Body of pancreas (tissue), 4 donors: ENCODE results near the gene NUP214.

Experiments
- POLR2A ChIP-seq, 3 donors: fragments of 450-650 bp; IDR thresholded peaks; one replicate each; pipeline ENCODE4 v1.6.1; 2016; ENCODE audit warnings: antibody characterized with exemption in 3 of 3, mild to moderate bottlenecking in 2 of 3
- TF ChIP-seq, protein P1 (sequence below), 7 experiments: fragments of 450-650 bp in 4 of 7; fragments of 200-600 bp in 3 of 7; sonication (generic) in 3 of 7; IDR thresholded peaks; one replicate each; pipeline ENCODE4 v1.5.1; 2016 to 2019; ENCODE audit warnings: antibody characterized with exemption in 7 of 7

DNA sequence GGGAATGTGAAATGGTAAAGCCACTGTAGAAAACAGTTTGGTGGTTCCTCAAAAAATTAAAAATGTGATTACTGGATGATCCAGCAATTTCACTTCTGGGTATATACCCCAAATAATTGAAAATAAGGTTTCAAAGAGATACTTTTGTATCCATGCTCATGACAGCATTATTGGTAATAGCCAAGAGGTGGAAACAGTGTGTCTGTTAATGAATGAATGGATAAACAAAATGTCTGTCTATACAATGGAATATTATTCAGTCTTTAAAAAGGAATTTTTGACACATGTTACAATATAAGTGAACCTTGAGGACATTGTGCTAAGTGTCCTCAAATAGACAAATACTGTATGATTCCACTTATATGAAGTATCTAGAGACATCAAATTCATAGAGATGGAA, 40.1 kb downstream of the NUP214 start:
- TF ChIP-seq, protein P1, sequence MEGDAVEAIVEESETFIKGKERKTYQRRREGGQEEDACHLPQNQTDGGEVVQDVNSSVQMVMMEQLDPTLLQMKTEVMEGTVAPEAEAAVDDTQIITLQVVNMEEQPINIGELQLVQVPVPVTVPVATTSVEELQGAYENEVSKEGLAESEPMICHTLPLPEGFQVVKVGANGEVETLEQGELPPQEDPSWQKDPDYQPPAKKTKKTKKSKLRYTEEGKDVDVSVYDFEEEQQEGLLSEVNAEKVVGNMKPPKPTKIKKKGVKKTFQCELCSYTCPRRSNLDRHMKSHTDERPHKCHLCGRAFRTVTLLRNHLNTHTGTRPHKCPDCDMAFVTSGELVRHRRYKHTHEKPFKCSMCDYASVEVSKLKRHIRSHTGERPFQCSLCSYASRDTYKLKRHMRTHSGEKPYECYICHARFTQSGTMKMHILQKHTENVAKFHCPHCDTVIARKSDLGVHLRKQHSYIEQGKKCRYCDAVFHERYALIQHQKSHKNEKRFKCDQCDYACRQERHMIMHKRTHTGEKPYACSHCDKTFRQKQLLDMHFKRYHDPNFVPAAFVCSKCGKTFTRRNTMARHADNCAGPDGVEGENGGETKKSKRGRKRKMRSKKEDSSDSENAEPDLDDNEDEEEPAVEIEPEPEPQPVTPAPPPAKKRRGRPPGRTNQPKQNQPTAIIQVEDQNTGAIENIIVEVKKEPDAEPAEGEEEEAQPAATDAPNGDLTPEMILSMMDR (IDR thresholded peaks at IDR 0.05): no peak
- no peak for TF ChIP-seq POLR2A (IDR thresholded peaks at IDR 0.05)
